Esophagus squamous epithelium (tissue), 5 donors: ENCODE measurements around the gene RSPO1. TPM values are rescaled to one million over a fixed set of nuclear protein-coding genes. Genes with fewer than 3 reads are reported as not detected.

Experiments
- DNase-seq: peaks from one replicate; lab custom pipeline; 2025; lab: John Stamatoyannopoulos, UW
- H3K27ac ChIP-seq, 4 donors: fragments of 200-600 bp; sonication (generic); one replicate each; pipeline ENCODE4 v1.5.1; 2016 to 2019; ENCODE audit warnings: mild to moderate bottlenecking in 1 of 4
- H3K27me3 ChIP-seq, 4 donors: fragments of 200-600 bp; sonication (generic); 1 replicate in 3 of 4; 2 replicates in 1 of 4; pipeline versions ENCODE4 v1.5.1 to v1.6.0; 2017 to 2021; ENCODE audit warnings: antibody characterized with exemption in 1 of 4
- H3K36me3 ChIP-seq, 3 donors: fragments of 200-600 bp; sonication (generic); one replicate each; pipeline ENCODE4 v1.5.1; 2016 to 2019
- H3K4me1 ChIP-seq, 3 donors: fragments of 200-600 bp; sonication (generic); one replicate each; pipeline ENCODE4 v1.5.1; 2017 to 2019
- H3K4me3 ChIP-seq, 4 donors: fragments of 200-600 bp; sonication (generic); 1 replicate in 3 of 4; 2 replicates in 1 of 4; pipeline ENCODE4 v1.5.1; 2016 to 2019; ENCODE audit warnings: mild to moderate bottlenecking in 2 of 4, moderate library complexity in 1 of 4
- H3K9me3 ChIP-seq, 3 donors: fragments of 200-600 bp; sonication (generic); one replicate each; pipeline ENCODE4 v1.5.1; 2016 to 2019
- CTCF ChIP-seq, 6 experiments: fragments of 450-650 bp in 4 of 6; fragments of 200-600 bp in 2 of 6; sonication (generic) in 2 of 6; IDR thresholded peaks; one replicate each; pipeline ENCODE4 v1.5.1; 2016 to 2019; ENCODE audit warnings: antibody characterized with exemption in 6 of 6, mild to moderate bottlenecking in 4 of 6, moderate library complexity in 4 of 6
- POLR2A ChIP-seq, 4 donors: fragments of 450-650 bp; IDR thresholded peaks; one replicate each; pipeline ENCODE4 v1.6.1; 2017; ENCODE audit warnings: antibody characterized with exemption in 4 of 4, mild to moderate bottlenecking in 4 of 4, moderate library complexity in 3 of 4
- WGBS, 2 donors: methylation state at CpG; one replicate each; pipeline ENCODE4 v1.1.5; 2018; 5-methylcytosine and 5-hydroxymethylcytosine counted together
- intact Hi-C: fragments of 100-400 bp; cut with DNase I; formaldehyde crosslinking; loops from one replicate; pipeline ENCODE4 v1.15.0; 2022
- total RNA-seq, 4 donors: library from RNA; depleted of rRNA; stranded (reverse); fragments of >200 nt; gene quantifications; one replicate each; pipeline ENCODE4 v1.1.0, GENCODE V29; 2016
- donor health status: DM: yes; HTN: yes; CAD: no.

Gene RSPO1
- total RNA-seq, 4 donors from 2014 or later: 0.49 to 6.1 (median 2.4) TPM

GRCh38 chr1:37670133-37670532 lies 35.4 kb upstream of the RSPO1 start:
- H3K4me1 ChIP-seq: no peaks in the 10 kb centered on the region
- no peak for DNase-seq
- intact Hi-C loops: no loop called here
- 67 to 68% methylated on average over 2 of the region's 2 CpGs for WGBS, 2 donors
- no peaks in the 10 kb centered on the region for H3K9me3 ChIP-seq
- TF ChIP-seq POLR2A (IDR thresholded peaks at IDR 0.05): no peak
- TF ChIP-seq CTCF (IDR thresholded peaks at IDR 0.05): no peak
- no peak overlapping the region for H3K27ac ChIP-seq
- H3K4me3 ChIP-seq: no peak overlapping the region
- H3K27me3 ChIP-seq: peaks cover 0 to 52% (median 0%) of the 10 kb centered on the region in 4 donors
- H3K36me3 ChIP-seq: no peaks in the 10 kb centered on the region

- DNase-seq: no peak
- intact Hi-C loops: no loop called here
- H3K4me3 ChIP-seq: no peak overlapping the region
- peaks cover 0 to 47% (median 0%) of the 10 kb centered on the region in 4 donors for H3K27me3 ChIP-seq
- TF ChIP-seq POLR2A (IDR thresholded peaks at IDR 0.05) (no peak), CTCF (IDR thresholded peaks at IDR 0.05) (no peak)
- H3K9me3 ChIP-seq: no peaks in the 10 kb centered on the region
- H3K36me3 ChIP-seq: no peaks in the 10 kb centered on the region
- no peaks in the 10 kb centered on the region for H3K4me1 ChIP-seq
- H3K27ac ChIP-seq: no peak overlapping the region
- 54 to 59% methylated on average over 6 to 7 of the region's 17 CpGs for WGBS, 2 donors
Measured at GRCh38 chr1:37667023-37667671, 32.5 kb upstream of the RSPO1 start.

GRCh38 chr1:37666241-37666867 lies 31.7 kb upstream of the RSPO1 start:
- DNase-seq: no peak
- Histone ChIP-seq H3K27ac (no peak overlapping the region), H3K27me3 (peaks cover 0 to 48% (median 0%) of the 10 kb centered on the region in 4 donors), H3K4me1 (no peaks in the 10 kb centered on the region), H3K9me3 (no peaks in the 10 kb centered on the region), H3K36me3 (no peaks in the 10 kb centered on the region), H3K4me3 (no peak overlapping the region)
- intact Hi-C loops: no loop called here
- TF ChIP-seq CTCF (IDR thresholded peaks at IDR 0.05): no peak
- no peak for TF ChIP-seq POLR2A (IDR thresholded peaks at IDR 0.05)
- WGBS, 2 donors: 72 to 78% methylated on average over 10 to 11 of the region's 11 CpGs

- Histone ChIP-seq H3K27ac (no peak overlapping the region), H3K36me3 (no peaks in the 10 kb centered on the region), H3K4me1 (no peaks in the 10 kb centered on the region), H3K27me3 (peaks cover 0 to 46% (median 0%) of the 10 kb centered on the region in 4 donors), H3K9me3 (no peaks in the 10 kb centered on the region), H3K4me3 (no peak overlapping the region)
- WGBS, 2 donors: 41 to 47% methylated on average over 10 to 14 of the region's 14 CpGs
- no peak for DNase-seq
- TF ChIP-seq CTCF (IDR thresholded peaks at IDR 0.05) (no peak), POLR2A (IDR thresholded peaks at IDR 0.05) (no peak)
- intact Hi-C loops: no loop called here
Measured at GRCh38 chr1:37663426-37664000, 28.8 kb upstream of the RSPO1 start.
